Heart right ventricle (tissue), 16 donors: ENCODE data around the gene ADD3. TPM values are rescaled to one million over a fixed set of nuclear protein-coding genes. Genes with fewer than 3 reads are reported as not detected.

Experiments
- ATAC-seq, 8 donors: fragments of 200-7000 bp; cut with Tn5 transposase; one replicate each; pipeline ENCODE4 v1.9.1; 2020; ENCODE audit warnings: mild to moderate bottlenecking in 8 of 8, moderate library complexity in 8 of 8, moderate number of reproducible peaks in 1 of 8
- DNase-seq, 2 donors: peaks; one replicate each; pipeline ENCODE4 v3.0.0-alpha.2; 2020
- H3K27ac ChIP-seq, 10 donors: fragments of 200-600 bp; sonication (generic) in 2 of 10; one replicate each; pipeline versions ENCODE4 v1.5.0 to v1.8.0; 2020 to 2022; ENCODE audit warnings: mild to moderate bottlenecking in 3 of 10
- H3K27me3 ChIP-seq, 7 donors: fragments of 200-600 bp; one replicate each; pipeline ENCODE4 v1.8.0; 2021 to 2022; ENCODE audit warnings: mild to moderate bottlenecking in 2 of 7
- H3K36me3 ChIP-seq, 9 donors: fragments of 200-600 bp; sonication (generic) in 1 of 9; one replicate each; pipeline versions ENCODE4 v1.5.0 to v1.8.0; 2020 to 2022; ENCODE audit warnings: mild to moderate bottlenecking in 2 of 9
- H3K4me1 ChIP-seq, 9 donors: fragments of 200-600 bp; sonication (generic) in 1 of 9; one replicate each; pipeline versions ENCODE4 v1.5.0 to v1.8.0; 2020 to 2022; ENCODE audit warnings: mild to moderate bottlenecking in 4 of 9
- H3K4me3 ChIP-seq, 10 donors: fragments of 200-600 bp; sonication (generic) in 2 of 10; one replicate each; pipeline versions ENCODE4 v1.5.0 to v1.8.0; 2020 to 2022; ENCODE audit warnings: mild to moderate bottlenecking in 7 of 10, moderate library complexity in 2 of 10
- H3K9me3 ChIP-seq, 11 donors: fragments of 200-600 bp in 10 of 11; sonication (generic) in 2 of 11; one replicate each; pipeline versions ENCODE4 v1.5.0 to v1.8.0; 2013 to 2022; ENCODE audit warnings: mild to moderate bottlenecking in 2 of 11, control low read depth in 1 of 11, moderate library complexity in 1 of 11
- CTCF ChIP-seq, 9 donors: fragments of 200-600 bp; sonication (generic) in 2 of 9; IDR thresholded peaks; one replicate each; pipeline versions ENCODE4 v1.5.0 to v1.8.0; 2021 to 2022; ENCODE audit warnings: antibody characterized with exemption in 9 of 9, mild to moderate bottlenecking in 5 of 9, moderate library complexity in 1 of 9
- WGBS, 2 donors: extraction: QIAGEN DNeasy Blood & Tissue Kit; methylation state at CpG; one replicate each; pipeline ENCODE4 v1.1.7; 2013; ENCODE audit warnings: inconsistent platforms in 1 of 2; 5-methylcytosine and 5-hydroxymethylcytosine counted together
- intact Hi-C, 10 donors: fragments of 100-400 bp; cut with DNase I; formaldehyde crosslinking; loops; one replicate each; pipeline versions ENCODE4 v1.11.1 to v1.14.2; 2022
- polyA plus RNA-seq, 2 donors: library from polyadenylated mRNA; stranded (reverse); fragments of 200-250 nt; gene quantifications; one replicate each; pipeline ENCODE4 v1.2.3, GENCODE V29; 2013
- total RNA-seq, 10 donors: library from RNA; stranded (reverse); fragmentation: NEBNext Ultra II Directional in 3 of 10; extraction: Animal tissue kit (Norgen Biotek cat#: 25700) in 3 of 10; gene quantifications; one replicate each; pipeline versions ENCODE4 v1.2.1 to v1.2.4, GENCODE V29; 2021 to 2023
- donor health status: Arrhythmogenic right ventricular cardiomyopathy.
- donor health status: ischemic (EF 13 %, LVEDD 7.1; RV severe dilation, severe dysfunction).
- donor health status: healthy with polysubstance abuse.
- donor health status: DM: no; HTN: yes; CAD: no.
- donor health status: DM: no; HTN: no; CAD: no.
- donor health status: ischemic (EF 25% LVEDD 6.9; RV normal size, moderate dysfunction).
- donor health status: ischemic (EF 25% LVEDD 5.7; RV mildly dilated, moderate dysfunction).
- donor health status: healthy.
- donor health status: DM: yes; HTN: yes; CAD: no.
- donor health status: Ischemic cardiomyopathy.
- donor health status: ischemic (EF 35%, LVEDD 5.7; RV mildly dilated, moderate dysfunction).
- donor health status: nonischemic (EF 11% LVEDD 7.7; RV severe dilation, severe dysfunction).
- donor health status: DM: yes; HTN: yes; CAD: no.
- donor health status: PGD.
- donor health status: ischemic (EF 29% LVEDD 5.4; RV normal size, mild dysfunction).
- donor health status: nonischemic (EF 23%, LVEDD 6.1; RV moderate dilation, normal function).

Gene ADD3
- total and polyA plus RNA-seq, 12 donors = 28.0 to 106 (median 87.8) TPM

DNA sequence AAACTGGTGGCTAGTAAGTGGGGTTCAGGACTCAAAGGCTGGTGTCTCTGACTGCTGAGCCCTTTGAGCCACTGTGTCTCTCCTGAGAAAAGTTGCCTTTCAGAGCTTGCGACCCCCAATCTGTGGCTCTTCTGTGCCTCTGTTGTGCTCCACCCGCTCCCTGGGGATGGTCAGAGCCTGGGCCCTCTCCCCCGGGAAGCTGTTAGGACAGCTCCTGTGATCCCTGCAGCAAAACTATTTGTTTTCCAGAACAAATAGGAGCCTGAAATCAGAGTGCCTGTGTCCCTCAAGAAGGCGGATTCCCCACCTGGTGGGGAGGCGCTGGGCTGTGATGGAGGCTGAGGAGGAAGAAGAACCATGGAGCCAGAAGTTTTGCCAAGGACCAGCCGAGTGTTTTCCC is 143.2 kb downstream of the ADD3 start:
- WGBS, 2 donors = 77 to 83% methylated on average over 6 of the region's 6 CpGs
- intact Hi-C loops = loop anchor here in 1 of 10 donors (5.0 kb wide), 1 partner anchor 36 kb away; no protein-coding TSS in a partner anchor
- H3K9me3 ChIP-seq = no peaks in the 10 kb centered on the region
- H3K4me1 ChIP-seq = peaks cover 0 to 10% (median 0%) of the 10 kb centered on the region in 9 donors
- no peaks in the 10 kb centered on the region for H3K36me3 ChIP-seq
- no peak overlapping the region for H3K4me3 ChIP-seq
- H3K27me3 ChIP-seq = peaks cover 0 to 36% (median 0%) of the 10 kb centered on the region in 7 donors
- H3K27ac ChIP-seq = no peak overlapping the region
- no peak for TF ChIP-seq CTCF (IDR thresholded peaks at IDR 0.05)
- no peak for DNase-seq
- ATAC-seq = no peak

DNA sequence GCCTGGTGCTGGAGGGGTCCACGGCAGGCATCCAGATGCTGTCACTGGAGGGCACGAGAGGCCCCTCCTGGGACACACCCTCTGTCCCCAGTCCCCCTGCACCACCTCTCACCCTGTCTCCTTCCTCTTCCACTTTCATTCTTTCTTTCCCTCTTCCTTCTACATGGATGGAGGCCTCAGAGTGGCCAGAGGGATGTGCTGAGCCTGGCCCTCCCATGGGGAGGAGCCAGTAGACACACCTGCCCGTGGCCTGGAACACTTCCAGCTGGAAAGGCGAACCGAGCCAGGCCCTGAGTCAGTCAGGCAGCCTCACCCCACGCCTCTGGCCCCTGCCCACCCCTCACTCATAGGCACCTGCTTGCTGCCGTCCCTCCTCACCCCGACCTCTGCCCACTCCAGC is 143.7 kb downstream of the ADD3 start:
- H3K27ac ChIP-seq = no peak overlapping the region
- peaks cover 0 to 36% (median 0%) of the 10 kb centered on the region in 7 donors for H3K27me3 ChIP-seq
- peaks cover 0 to 12% (median 0%) of the 10 kb centered on the region in 9 donors for H3K4me1 ChIP-seq
- H3K9me3 ChIP-seq = no peaks in the 10 kb centered on the region
- no peak overlapping the region for H3K4me3 ChIP-seq
- WGBS, 2 donors = 59 to 61% methylated on average over 8 of the region's 8 CpGs
- H3K36me3 ChIP-seq = no peaks in the 10 kb centered on the region
- intact Hi-C loops = loop anchor here in 1 of 10 donors (5.0 kb wide), 1 partner anchor 36 kb away; no protein-coding TSS in a partner anchor
- DNase-seq (no peak), ATAC-seq (peak in 3 of 8 donors; percentile 14 to 20 (median 20))
- TF ChIP-seq CTCF (IDR thresholded peaks at IDR 0.05) = no peak

DNA sequence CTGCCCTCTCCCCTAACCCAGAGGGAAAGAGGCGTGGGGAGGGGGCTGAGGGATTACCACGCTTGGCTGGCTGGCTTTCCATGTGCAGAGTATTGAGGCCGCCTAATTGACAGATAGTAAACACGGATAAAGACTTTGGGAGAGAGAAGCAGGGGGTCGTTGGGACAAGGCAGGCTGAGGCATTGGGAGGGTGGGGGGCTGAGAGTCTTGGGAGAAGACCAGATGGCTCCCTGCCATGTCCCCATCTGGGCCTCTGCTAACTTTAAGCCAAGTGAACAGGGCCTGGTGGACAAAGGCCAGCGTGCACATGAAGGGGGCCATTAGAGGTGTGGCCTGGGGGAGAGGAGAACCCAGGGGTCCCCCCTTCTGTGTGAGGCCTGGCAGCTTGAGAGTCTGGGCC is 144.2 kb downstream of the ADD3 start:
- intact Hi-C loops = loop anchor here in 1 of 10 donors (5.0 kb wide), 1 partner anchor 35 kb away; no protein-coding TSS in a partner anchor
- H3K4me1 ChIP-seq = peaks cover 0 to 18% (median 0%) of the 10 kb centered on the region in 9 donors
- DNase-seq = no peak
- TF ChIP-seq CTCF (IDR thresholded peaks at IDR 0.05) = no peak
- H3K4me3 ChIP-seq = no peak overlapping the region
- peaks cover 0 to 36% (median 0%) of the 10 kb centered on the region in 7 donors for H3K27me3 ChIP-seq
- no peak for ATAC-seq
- no peaks in the 10 kb centered on the region for H3K9me3 ChIP-seq
- no peaks in the 10 kb centered on the region for H3K36me3 ChIP-seq
- H3K27ac ChIP-seq = no peak overlapping the region
- 67 to 77% methylated on average over 6 of the region's 6 CpGs for WGBS, 2 donors

GRCh38 chr10:110153396-110153795 is 145.6 kb downstream of the ADD3 start:
- intact Hi-C loops = loop anchor here in 1 of 10 donors (5.0 kb wide), 1 partner anchor 34 kb away; no protein-coding TSS in a partner anchor
- Histone ChIP-seq H3K36me3 (no peaks in the 10 kb centered on the region), H3K4me3 (no peak overlapping the region), H3K27me3 (peaks cover 0 to 40% (median 0%) of the 10 kb centered on the region in 7 donors), H3K27ac (no peak overlapping the region), H3K9me3 (no peaks in the 10 kb centered on the region), H3K4me1 (peaks cover 0 to 22% (median 0%) of the 10 kb centered on the region in 9 donors)
- peak in 1 of 8 donors; percentile 59 for ATAC-seq
- DNase-seq = no peak
- no peak for TF ChIP-seq CTCF (IDR thresholded peaks at IDR 0.05)
- 77 to 97% methylated on average over 7 of the region's 7 CpGs for WGBS, 2 donors
